C4-2B (cell line): Measurements from ENCODE around the gene DYNC2LI1.

Experiments
- CTCF ChIP-seq: fragments of 450-650 bp; conservative IDR thresholded peaks from 2 replicates; pipeline ENCODE4 v1.5.1; 2017; ENCODE audit warnings: mild to moderate bottlenecking
- ZFX ChIP-seq: fragments of 450-650 bp; IDR thresholded peaks from 2 replicates; pipeline ENCODE4 v1.6.1; 2017

- no peak for TF ChIP-seq CTCF
- TF ChIP-seq ZFX: no peak
Observed at GRCh38 chr2:43758739-43759138, 15.1 kb upstream of the DYNC2LI1 start.
